Measurements from ENCODE around the gene ARHGEF10L.

ARHGEF10L gene

GRCh38 chr1:17605582-17606344 is 66.3 kb downstream of the ARHGEF10L start:
- TF ChIP-seq CTCF (IDR thresholded peaks at IDR 0.05; ENCODE audit: control insufficient read depth, insufficient read depth, low read depth, low read length, missing control alignments), result no peak

GRCh38 chr1:17606826-17607440 is 67.4 kb downstream of the ARHGEF10L start:
- peak; percentile 96 for TF ChIP-seq CTCF (IDR thresholded peaks at IDR 0.05; ENCODE audit: control insufficient read depth, insufficient read depth, low read depth, low read length, missing control alignments)
- H3K4me3 ChIP-seq (ENCODE audit: control insufficient read depth, low read depth, low read length), result no peak overlapping the region
- DNase-seq (ENCODE audit: low read depth), result no peak

More at GRCh38 chr1:17605582-17606344, 66.3 kb downstream of the ARHGEF10L start:
- DNase-seq (ENCODE audit: low read depth), result no peak
- H3K4me3 ChIP-seq (ENCODE audit: control insufficient read depth, low read depth, low read length), result no peak overlapping the region

GRCh38 chr1:17607644-17608581 is 68.4 kb downstream of the ARHGEF10L start:
- no peak for TF ChIP-seq CTCF (IDR thresholded peaks at IDR 0.05; ENCODE audit: control insufficient read depth, insufficient read depth, low read depth, low read length, missing control alignments)

GRCh38 chr1:17609529-17609928 is 70.0 kb downstream of the ARHGEF10L start:
- DNase-seq (ENCODE audit: low read depth), result no peak
- no peak for TF ChIP-seq CTCF (IDR thresholded peaks at IDR 0.05; ENCODE audit: control insufficient read depth, insufficient read depth, low read depth, low read length, missing control alignments)
- no peak overlapping the region for H3K4me3 ChIP-seq (ENCODE audit: control insufficient read depth, low read depth, low read length)

More at GRCh38 chr1:17607644-17608581, 68.4 kb downstream of the ARHGEF10L start:
- no peak for DNase-seq (ENCODE audit: low read depth)
- no peak overlapping the region for H3K4me3 ChIP-seq (ENCODE audit: control insufficient read depth, low read depth, low read length)

- TF ChIP-seq CTCF (IDR thresholded peaks at IDR 0.05; ENCODE audit: control insufficient read depth, insufficient read depth, low read depth, low read length, missing control alignments), result no peak
- H3K4me3 ChIP-seq (ENCODE audit: control insufficient read depth, low read depth, low read length), result no peak overlapping the region
- DNase-seq (ENCODE audit: low read depth), result no peak
Observed at GRCh38 chr1:17610085-17610484, 70.6 kb downstream of the ARHGEF10L start.

GRCh38 chr1:17610713-17611112 is 71.2 kb downstream of the ARHGEF10L start:
- DNase-seq (ENCODE audit: low read depth), result no peak
- no peak overlapping the region for H3K4me3 ChIP-seq (ENCODE audit: control insufficient read depth, low read depth, low read length)
- TF ChIP-seq CTCF (IDR thresholded peaks at IDR 0.05; ENCODE audit: control insufficient read depth, insufficient read depth, low read depth, low read length, missing control alignments), result no peak
